Endothelial cell of umbilical vein (primary cell): ENCODE measurements around the gene EYS. TPM values are rescaled to one million over a fixed set of nuclear protein-coding genes. Genes with fewer than 3 reads are reported as not detected.

Experiments used
- BruUV-seq: library from RNA; stranded (reverse); fragments of 400-500 nt; replicated peaks from 2 replicates; lab custom pipeline; 2021; lab: Mats Ljungman, UMichigan
- CTCF ChIA-PET: fragments of 300-600, 350-600 bp; sonication (Branson Sonifier 250); formaldehyde crosslinking; loops from one replicate; lab custom pipeline; 2021; ENCODE audit warnings: antibody characterized with exemption, inconsistent platforms; lab: Charles Lee
- POLR2A ChIA-PET: fragments of 300-600, 350-600 bp; sonication (Branson Sonifier 250); formaldehyde crosslinking; loops from one replicate; lab custom pipeline; 2021; ENCODE audit warnings: antibody characterized with exemption, inconsistent platforms; lab: Charles Lee
- DNase-seq: peaks from one replicate; pipeline ENCODE4 v3.0.0-alpha.2; 2011; ENCODE audit warnings: low read depth, low spot score
- FAIRE-seq: peaks from 2 replicates; lab custom pipeline; 2011; peaks lifted over from hg19 to GRCh38; lab: Jason Lieb, UNC
- H2AFZ ChIP-seq: 2 replicates; pipeline ENCODE4 v1.6.0; 2012; ENCODE audit warnings: low read depth, low read length, control low read depth, inconsistent platforms
- H3K27ac ChIP-seq: 2 replicates; pipeline ENCODE4 v1.5.1; 2011; ENCODE audit warnings: low read depth, mild to moderate bottlenecking, control low read depth, low read length, moderate library complexity; ENCODE audit not compliant: insufficient read depth
- H3K27me3 ChIP-seq, 2 experiments: 2 replicates each; pipeline versions ENCODE4 v1.6.0 to v1.6.1; 2011; ENCODE audit warnings: low read length in 2 of 2, mixed read lengths in 1 of 2; ENCODE audit not compliant: control insufficient read depth in 2 of 2, insufficient read depth in 2 of 2
- H3K36me3 ChIP-seq, 2 experiments: 2 replicates in 1 of 2; 3 replicates in 1 of 2; pipeline ENCODE4 v1.5.1; 2011; ENCODE audit warnings: low read length in 2 of 2, mild to moderate bottlenecking in 1 of 2, moderate library complexity in 1 of 2; ENCODE audit not compliant: control insufficient read depth in 2 of 2, insufficient read depth in 2 of 2; ENCODE audit errors: extremely low read depth in 1 of 2
- H3K4me1 ChIP-seq: 3 replicates; pipeline ENCODE4 v1.5.1; 2011; ENCODE audit warnings: mild to moderate bottlenecking, low read length; ENCODE audit not compliant: control insufficient read depth, insufficient read depth; ENCODE audit errors: extremely low read depth
- H3K4me2 ChIP-seq: 2 replicates; pipeline ENCODE4 v1.6.1; 2011; ENCODE audit warnings: low read length, control low read depth, mixed read lengths; ENCODE audit not compliant: insufficient read depth
- H3K4me3 ChIP-seq, 3 experiments: fragments of 200-600 bp in 1 of 3; sonication (generic), shearing (Covaris generic) in 1 of 3; replicated peaks in 1 of 3; 2 replicates each; pipeline ENCODE4 v1.5.1; 2011 to 2016; ENCODE audit warnings: control low read depth in 3 of 3, low read length in 3 of 3, mild to moderate bottlenecking in 2 of 3, inconsistent platforms in 1 of 3, low read depth in 1 of 3, moderate library complexity in 1 of 3; ENCODE audit not compliant: insufficient read depth in 1 of 3
- H3K79me2 ChIP-seq: 2 replicates; pipeline ENCODE4 v1.6.0; 2012; ENCODE audit warnings: low read length, inconsistent platforms; ENCODE audit not compliant: control insufficient read depth, insufficient read depth
- H3K9ac ChIP-seq: replicated peaks from 2 replicates; pipeline ENCODE3; 2011; ENCODE audit warnings: low read length, control low read depth; ENCODE audit not compliant: insufficient read depth; ENCODE audit errors: extremely low read depth
- H3K9me1 ChIP-seq: replicated peaks from 3 replicates; pipeline ENCODE4 v1.6.0; 2011; ENCODE audit warnings: mild to moderate bottlenecking, low read length; ENCODE audit not compliant: control insufficient read depth, insufficient read depth; ENCODE audit errors: extremely low read depth
- H3K9me3 ChIP-seq: replicated peaks from 2 replicates; pipeline ENCODE4 v1.5.1; 2012; ENCODE audit warnings: low read length, inconsistent platforms; ENCODE audit not compliant: control insufficient read depth, insufficient read depth
- H4K20me1 ChIP-seq: replicated peaks from 2 replicates; pipeline ENCODE3; 2011; ENCODE audit warnings: mild to moderate bottlenecking, low read length; ENCODE audit not compliant: control insufficient read depth, insufficient read depth; ENCODE audit errors: extremely low read depth
- EZH2 ChIP-seq: IDR thresholded peaks from 2 replicates; pipeline ENCODE4 v1.6.1; 2012; ENCODE audit warnings: borderline replicate concordance, low read depth, mild to moderate bottlenecking, moderate library complexity, low read length, inconsistent platforms; ENCODE audit not compliant: severe bottlenecking
- FOS ChIP-seq: IDR thresholded peaks from 2 replicates; pipeline ENCODE4 v1.6.1; 2011; ENCODE audit warnings: mild to moderate bottlenecking, low read length, moderate library complexity, borderline replicate concordance; ENCODE audit not compliant: insufficient read depth
- GATA2 ChIP-seq: IDR thresholded peaks from 2 replicates; pipeline ENCODE4 v1.7.0; 2011; ENCODE audit warnings: low read depth, mild to moderate bottlenecking, moderate library complexity, mixed read lengths, low read length; ENCODE audit not compliant: insufficient read length, insufficient read depth
- JUN ChIP-seq: IDR thresholded peaks from 2 replicates; pipeline ENCODE4 v1.6.1; 2011; ENCODE audit warnings: borderline replicate concordance, low read depth; ENCODE audit not compliant: insufficient read length, insufficient read depth
- MYC ChIP-seq: IDR thresholded peaks from one replicate; pipeline ENCODE4 v1.6.1; 2011; ENCODE audit warnings: mild to moderate bottlenecking, low read depth, low read length
- POLR2A ChIP-seq: IDR thresholded peaks from 2 replicates; pipeline ENCODE4 v1.6.1; 2012; ENCODE audit warnings: low read depth, mild to moderate bottlenecking, control low read depth, low read length
- POLR2AphosphoS5 ChIP-seq: IDR thresholded peaks from 2 replicates; pipeline ENCODE4 v1.6.1; 2012; ENCODE audit warnings: low read depth, mild to moderate bottlenecking, control low read depth, low read length, moderate library complexity; ENCODE audit not compliant: insufficient read depth
- dilution Hi-C: fragments of 300-500 bp; cut with MboI; formaldehyde crosslinking; loops from one replicate; pipeline ENCODE4 v1.15.0; 2019; ENCODE audit warnings: low sequenced_read_pairs; ENCODE audit not compliant: extremely low pct_ligation_motif_present
- intact Hi-C: fragments of 100-400 bp; cut with micrococcal nuclease; formaldehyde crosslinking; loops from one replicate; pipeline ENCODE4 v1.10.0; 2022
- polyA plus RNA-seq, 4 experiments: library from polyadenylated mRNA; depleted of rRNA in 3 of 4; stranded (reverse) in 3 of 4; unstranded in 1 of 4; fragments of >200 nt; gene quantifications; 2 replicates each; pipeline versions ENCODE4 v1.2.1 to v1.2.3, GENCODE V29; 2011 to 2012; ENCODE audit warnings: missing spikeins in 1 of 4
- total RNA-seq: library from RNA; stranded (reverse); gene quantifications from 2 replicates; pipeline ENCODE4 v1.2.3, GENCODE V29; 2021
- TF ChIP-seq, protein P1 (sequence below): IDR thresholded peaks from 2 replicates; pipeline ENCODE4 v1.6.1; 2011; ENCODE audit not compliant: insufficient read depth, insufficient read length
- TF ChIP-seq, protein P2 (sequence below), 2 donors: IDR thresholded peaks; 1 replicate in 1 of 2; 2 replicates in 1 of 2; pipeline ENCODE4 v1.5.1; 2011; ENCODE audit warnings: low read length in 2 of 2, mild to moderate bottlenecking in 2 of 2, moderate library complexity in 2 of 2, control low read depth in 1 of 2, inconsistent platforms in 1 of 2, low read depth in 1 of 2; ENCODE audit not compliant: insufficient read depth in 1 of 2; ENCODE audit errors: extremely low read depth in 1 of 2

Gene EYS
- total and polyA plus RNA-seq, 2 donors (not counting 3 experiments of a cell fraction or from before 2014, with no cell fraction given) = 0.01 to 0.27 TPM

DNA sequence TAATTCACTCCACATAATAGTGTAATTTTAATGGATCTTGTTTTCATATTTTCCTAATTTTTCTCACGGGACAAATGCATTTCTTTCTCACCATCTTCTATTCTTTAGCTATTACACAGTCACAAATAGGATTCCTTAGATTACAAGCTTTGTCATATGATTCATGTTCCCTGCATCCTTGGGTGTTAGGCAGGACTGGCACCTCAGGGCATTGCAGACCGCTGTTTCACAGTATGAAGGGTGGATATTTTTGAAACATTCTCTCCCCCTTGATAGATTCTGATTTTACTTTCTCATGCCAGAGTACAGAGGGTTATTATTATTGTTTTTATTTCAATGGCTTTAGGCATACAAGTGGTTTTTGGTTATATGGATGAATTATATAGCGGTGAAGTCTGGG is 1469.0 kb downstream of the EYS start:
- FAIRE-seq (no peak), DNase-seq (no peak)
- Histone ChIP-seq H3K36me3 (no peaks in the 10 kb centered on the region), H3K79me2 (no peaks in the 10 kb centered on the region), H3K9me1 (no peaks in the 10 kb centered on the region), H3K9me3 (no peaks in the 10 kb centered on the region), H3K9ac (no peak overlapping the region), H2AFZ (no peak overlapping the region), H3K27ac (no peak overlapping the region), H3K4me3 (no peak overlapping the region), H3K4me2 (no peak overlapping the region), H3K4me1 (no peaks in the 10 kb centered on the region), H4K20me1 (no peaks in the 10 kb centered on the region), H3K27me3 (no peaks in the 10 kb centered on the region)
- POLR2A ChIA-PET = no interaction called here
- TF ChIP-seq POLR2AphosphoS5 = no peak
- no peak for TF ChIP-seq MYC
- no peak for TF ChIP-seq EZH2
- intact Hi-C loops = no loop called here
- no TSS peak for BruUV-seq
- CTCF ChIA-PET = no interaction called here
- dilution Hi-C loops = no loop called here

DNA sequence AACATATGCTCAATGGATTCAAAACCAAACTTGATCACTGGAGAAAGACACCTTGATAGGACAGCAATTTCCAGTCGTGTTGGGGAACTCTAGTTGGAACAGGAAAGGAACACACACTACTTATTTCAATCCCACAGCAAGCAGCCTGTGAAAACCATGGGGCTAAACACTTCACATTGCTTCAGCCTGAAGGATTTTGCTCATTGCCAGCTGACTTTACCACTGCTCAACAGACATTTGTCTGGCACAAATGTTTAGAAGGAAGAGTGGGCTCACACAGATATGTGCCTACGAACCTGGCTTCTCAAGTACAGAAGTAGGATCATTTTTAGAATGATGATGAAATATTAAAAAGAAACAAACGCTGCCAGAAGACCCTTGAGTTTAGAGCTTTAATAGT is 1473.3 kb downstream of the EYS start:
- H3K27me3 ChIP-seq = no peaks in the 10 kb centered on the region
- ChIA-PET POLR2A (no interaction called here), CTCF (no interaction called here)
- TF ChIP-seq EZH2 = no peak
- no peak for TF ChIP-seq JUN
- TF ChIP-seq GATA2 = no peak
- TF ChIP-seq FOS = no peak
- no peak for TF ChIP-seq MYC
- TF ChIP-seq POLR2A = no peak
- TF ChIP-seq POLR2AphosphoS5 = no peak
- TF ChIP-seq, protein P1, sequence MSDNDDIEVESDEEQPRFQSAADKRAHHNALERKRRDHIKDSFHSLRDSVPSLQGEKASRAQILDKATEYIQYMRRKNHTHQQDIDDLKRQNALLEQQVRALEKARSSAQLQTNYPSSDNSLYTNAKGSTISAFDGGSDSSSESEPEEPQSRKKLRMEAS = no peak
- TF ChIP-seq, protein P2, sequence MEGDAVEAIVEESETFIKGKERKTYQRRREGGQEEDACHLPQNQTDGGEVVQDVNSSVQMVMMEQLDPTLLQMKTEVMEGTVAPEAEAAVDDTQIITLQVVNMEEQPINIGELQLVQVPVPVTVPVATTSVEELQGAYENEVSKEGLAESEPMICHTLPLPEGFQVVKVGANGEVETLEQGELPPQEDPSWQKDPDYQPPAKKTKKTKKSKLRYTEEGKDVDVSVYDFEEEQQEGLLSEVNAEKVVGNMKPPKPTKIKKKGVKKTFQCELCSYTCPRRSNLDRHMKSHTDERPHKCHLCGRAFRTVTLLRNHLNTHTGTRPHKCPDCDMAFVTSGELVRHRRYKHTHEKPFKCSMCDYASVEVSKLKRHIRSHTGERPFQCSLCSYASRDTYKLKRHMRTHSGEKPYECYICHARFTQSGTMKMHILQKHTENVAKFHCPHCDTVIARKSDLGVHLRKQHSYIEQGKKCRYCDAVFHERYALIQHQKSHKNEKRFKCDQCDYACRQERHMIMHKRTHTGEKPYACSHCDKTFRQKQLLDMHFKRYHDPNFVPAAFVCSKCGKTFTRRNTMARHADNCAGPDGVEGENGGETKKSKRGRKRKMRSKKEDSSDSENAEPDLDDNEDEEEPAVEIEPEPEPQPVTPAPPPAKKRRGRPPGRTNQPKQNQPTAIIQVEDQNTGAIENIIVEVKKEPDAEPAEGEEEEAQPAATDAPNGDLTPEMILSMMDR (IDR thresholded peaks at IDR 0.05; ENCODE audit: extremely low read depth in 1 of 2, insufficient read depth in 1 of 2, low read depth in 1 of 2, low read length in 2 of 2) = no peak
- FAIRE-seq (no peak), DNase-seq (no peak)
- H3K9ac ChIP-seq = no peak overlapping the region
- H3K9me1 ChIP-seq = no peaks in the 10 kb centered on the region
- H3K79me2 ChIP-seq = no peaks in the 10 kb centered on the region
- no TSS peak for BruUV-seq
- no peak overlapping the region for H3K27ac ChIP-seq
- dilution Hi-C loops (no loop called here), intact Hi-C loops (no loop called here)
- no peaks in the 10 kb centered on the region for H3K4me1 ChIP-seq
- no peak overlapping the region for H3K4me3 ChIP-seq
- H3K36me3 ChIP-seq = no peaks in the 10 kb centered on the region
- no peak overlapping the region for H3K4me2 ChIP-seq
- no peaks in the 10 kb centered on the region for H3K9me3 ChIP-seq
- no peaks in the 10 kb centered on the region for H4K20me1 ChIP-seq
- no peak overlapping the region for H2AFZ ChIP-seq
